ENCODE results near the gene REXO4.

REXO4 gene

DNA sequence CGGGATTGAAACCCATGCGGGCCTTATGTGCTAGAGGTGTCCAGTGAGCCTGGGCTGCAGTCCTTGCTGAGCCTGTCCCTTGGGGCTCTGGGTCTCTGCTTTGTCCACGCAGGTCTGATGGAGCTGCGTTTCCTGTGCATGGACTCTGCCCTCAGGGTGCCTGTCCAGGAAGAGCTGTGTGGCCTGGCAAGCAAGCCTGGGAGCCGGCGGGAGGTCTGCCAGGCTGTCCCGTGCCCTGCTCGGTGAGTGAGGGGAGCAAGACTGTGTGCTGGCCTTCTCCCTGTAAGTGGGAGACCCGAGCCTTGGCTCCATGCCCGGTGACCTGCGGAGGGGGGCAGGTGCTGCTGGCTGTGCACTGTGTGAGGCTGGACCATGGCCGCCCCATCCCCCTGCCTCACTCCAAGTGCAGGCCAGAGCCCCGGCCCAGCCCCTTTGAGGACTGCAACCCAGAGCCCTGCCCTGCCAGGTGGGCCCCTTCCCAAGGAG, 30.7 kb upstream of the REXO4 start:
- Histone ChIP-seq H3K27ac (ENCODE audit: low read depth, low read length) (no peak overlapping the region), H3K4me3 (ENCODE audit: low read depth, low read length) (no peak overlapping the region), H3K4me1 (ENCODE audit: control insufficient read depth, insufficient read depth, low read length) (no peaks in the 10 kb centered on the region), H3K36me3 (ENCODE audit: control insufficient read depth, insufficient read depth, low read length) (no peaks in the 10 kb centered on the region), H3K27me3 (ENCODE audit: control insufficient read depth, insufficient read depth, low read length) (no peaks in the 10 kb centered on the region), H3K9me3 (ENCODE audit: control insufficient read depth, insufficient read depth, low read length) (no peaks in the 10 kb centered on the region), H3K9ac (ENCODE audit: low read depth, low read length) (no peak overlapping the region)

DNA sequence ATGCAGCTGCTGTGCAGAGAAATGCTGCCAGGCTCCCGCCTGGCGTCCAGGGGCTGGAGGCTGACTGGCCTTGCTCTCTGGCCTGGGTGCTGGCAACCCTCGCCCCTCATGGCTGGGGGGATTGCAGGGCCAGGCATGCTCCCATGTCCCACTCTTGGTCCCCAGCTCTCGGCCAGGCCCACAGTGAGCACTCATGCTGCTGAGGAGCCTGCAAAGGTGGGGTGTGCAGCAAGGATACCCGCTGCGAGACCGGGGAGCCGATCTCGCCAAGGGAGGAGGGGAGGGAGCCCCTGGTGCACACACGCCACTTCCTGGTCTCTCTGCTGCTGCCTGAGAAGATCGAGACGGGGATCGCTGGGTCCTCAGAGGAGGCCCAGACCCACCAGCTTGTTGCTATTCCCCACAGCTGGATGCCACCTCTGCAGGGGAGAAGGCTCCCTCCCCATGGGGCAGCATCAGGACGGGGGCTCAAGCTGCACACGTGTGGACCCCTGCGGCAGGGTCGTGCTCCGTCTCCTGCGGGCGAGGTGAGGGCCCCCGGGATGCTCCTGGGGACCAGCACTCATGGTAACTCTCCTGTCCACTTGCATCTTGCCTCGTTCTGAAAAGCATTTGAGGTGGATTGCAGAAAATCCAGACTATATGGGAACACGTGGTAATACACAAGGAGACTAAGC, 27.6 kb upstream of the REXO4 start:
- no peaks in the 10 kb centered on the region for H3K27me3 ChIP-seq (ENCODE audit: control insufficient read depth, insufficient read depth, low read length)
- H3K9me3 ChIP-seq (ENCODE audit: control insufficient read depth, insufficient read depth, low read length) = no peaks in the 10 kb centered on the region
- H3K27ac ChIP-seq (ENCODE audit: low read depth, low read length) = no peak overlapping the region
- no peaks in the 10 kb centered on the region for H3K4me1 ChIP-seq (ENCODE audit: control insufficient read depth, insufficient read depth, low read length)
- H3K9ac ChIP-seq (ENCODE audit: low read depth, low read length) = no peak overlapping the region
- H3K36me3 ChIP-seq (ENCODE audit: control insufficient read depth, insufficient read depth, low read length) = no peaks in the 10 kb centered on the region
- H3K4me3 ChIP-seq (ENCODE audit: low read depth, low read length) = no peak overlapping the region

DNA sequence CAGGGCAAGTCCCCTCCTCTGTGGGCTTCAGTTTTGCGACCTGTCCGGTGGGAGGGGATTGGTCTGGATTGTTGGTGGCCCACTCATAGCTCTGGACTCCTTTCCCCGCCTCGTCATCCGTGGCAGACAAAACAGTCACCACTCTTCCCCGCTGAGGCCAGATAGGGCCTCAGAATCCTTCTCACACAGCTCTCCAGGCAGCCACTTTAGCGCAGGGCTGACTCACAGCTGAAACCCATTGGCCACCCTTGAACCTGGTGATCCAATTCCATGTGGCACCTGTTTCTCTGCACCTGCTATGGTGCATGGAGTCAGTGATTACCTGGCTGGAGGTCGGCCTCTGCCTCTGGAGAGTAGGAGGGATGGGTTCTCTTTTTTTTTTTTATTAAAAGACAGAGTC, 26.2 kb upstream of the REXO4 start:
- no peak overlapping the region for H3K27ac ChIP-seq (ENCODE audit: low read depth, low read length)
- H3K9me3 ChIP-seq (ENCODE audit: control insufficient read depth, insufficient read depth, low read length) = no peaks in the 10 kb centered on the region
- H3K27me3 ChIP-seq (ENCODE audit: control insufficient read depth, insufficient read depth, low read length) = no peaks in the 10 kb centered on the region
- no peaks in the 10 kb centered on the region for H3K4me1 ChIP-seq (ENCODE audit: control insufficient read depth, insufficient read depth, low read length)
- H3K4me3 ChIP-seq (ENCODE audit: low read depth, low read length) = no peak overlapping the region
- H3K9ac ChIP-seq (ENCODE audit: low read depth, low read length) = no peak overlapping the region
- H3K36me3 ChIP-seq (ENCODE audit: control insufficient read depth, insufficient read depth, low read length) = no peaks in the 10 kb centered on the region

DNA sequence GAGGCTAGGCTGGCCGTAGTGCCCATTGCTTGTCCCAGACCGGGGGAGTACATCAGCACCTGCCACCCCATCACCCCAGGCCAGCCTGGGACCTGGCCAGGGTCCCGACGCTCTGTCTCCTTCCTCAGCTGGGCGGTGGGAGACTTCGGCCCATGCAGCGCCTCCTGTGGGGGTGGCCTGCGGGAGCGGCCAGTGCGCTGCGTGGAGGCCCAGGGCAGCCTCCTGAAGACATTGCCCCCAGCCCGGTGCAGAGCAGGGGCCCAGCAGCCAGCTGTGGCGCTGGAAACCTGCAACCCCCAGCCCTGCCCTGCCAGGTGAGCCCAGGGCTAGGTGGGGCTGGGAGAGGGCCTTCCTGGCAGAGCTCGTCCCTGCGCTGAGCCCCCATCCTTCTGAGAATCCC, 25.4 kb upstream of the REXO4 start:
- Histone ChIP-seq H3K36me3 (ENCODE audit: control insufficient read depth, insufficient read depth, low read length) (no peaks in the 10 kb centered on the region), H3K4me3 (ENCODE audit: low read depth, low read length) (no peak overlapping the region), H3K9ac (ENCODE audit: low read depth, low read length) (no peak overlapping the region), H3K27ac (ENCODE audit: low read depth, low read length) (no peak overlapping the region), H3K9me3 (ENCODE audit: control insufficient read depth, insufficient read depth, low read length) (no peaks in the 10 kb centered on the region), H3K4me1 (ENCODE audit: control insufficient read depth, insufficient read depth, low read length) (no peaks in the 10 kb centered on the region), H3K27me3 (ENCODE audit: control insufficient read depth, insufficient read depth, low read length) (no peaks in the 10 kb centered on the region)

DNA sequence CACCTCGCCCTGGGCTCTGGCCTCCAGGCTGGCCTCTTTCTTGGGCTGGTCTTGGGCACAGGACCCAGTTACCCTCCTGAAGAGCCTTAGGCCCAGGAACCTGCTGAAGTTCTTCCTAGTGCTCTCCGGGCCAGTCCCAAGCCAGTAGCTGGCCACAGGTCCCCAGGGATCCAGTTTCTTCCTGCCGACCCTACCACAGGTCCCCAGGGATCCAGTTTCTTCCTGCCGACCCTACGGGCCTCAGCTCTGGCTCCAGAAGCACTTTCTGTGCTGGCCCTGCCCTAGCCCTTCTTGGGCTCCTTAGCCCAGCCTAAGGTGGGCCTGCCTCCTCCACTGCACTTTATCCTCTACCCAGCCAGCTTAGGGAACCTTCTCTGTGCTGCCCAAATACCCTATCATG, 23.8 kb upstream of the REXO4 start:
- Histone ChIP-seq H3K4me3 (ENCODE audit: low read depth, low read length) (no peak overlapping the region), H3K36me3 (ENCODE audit: control insufficient read depth, insufficient read depth, low read length) (no peaks in the 10 kb centered on the region), H3K27ac (ENCODE audit: low read depth, low read length) (no peak overlapping the region), H3K27me3 (ENCODE audit: control insufficient read depth, insufficient read depth, low read length) (no peaks in the 10 kb centered on the region), H3K4me1 (ENCODE audit: control insufficient read depth, insufficient read depth, low read length) (no peaks in the 10 kb centered on the region), H3K9ac (ENCODE audit: low read depth, low read length) (no peak overlapping the region), H3K9me3 (ENCODE audit: control insufficient read depth, insufficient read depth, low read length) (no peaks in the 10 kb centered on the region)

DNA sequence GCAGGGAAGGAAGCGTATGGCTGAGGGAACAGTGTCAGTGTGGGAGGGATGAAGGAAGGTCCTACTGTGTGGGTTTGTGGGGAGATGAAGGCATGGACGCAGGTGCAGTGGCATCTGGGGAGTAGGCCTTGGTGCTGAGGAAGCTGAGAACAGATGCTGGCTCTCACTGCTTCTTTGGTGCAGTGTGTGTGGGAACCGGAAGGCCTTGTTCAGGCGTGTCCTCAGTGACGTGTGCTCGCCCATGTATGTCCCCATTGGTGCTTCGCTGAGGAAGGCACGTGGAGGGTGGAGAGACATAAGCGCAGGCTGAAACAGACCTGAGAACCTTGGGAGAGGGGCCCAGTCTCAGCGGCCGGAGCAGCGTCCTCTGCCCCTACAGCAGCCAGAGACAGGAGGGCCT, 23.1 kb upstream of the REXO4 start:
- Histone ChIP-seq H3K4me3 (ENCODE audit: low read depth, low read length) (no peak overlapping the region), H3K4me1 (ENCODE audit: control insufficient read depth, insufficient read depth, low read length) (no peaks in the 10 kb centered on the region), H3K9me3 (ENCODE audit: control insufficient read depth, insufficient read depth, low read length) (no peaks in the 10 kb centered on the region), H3K27me3 (ENCODE audit: control insufficient read depth, insufficient read depth, low read length) (no peaks in the 10 kb centered on the region), H3K36me3 (ENCODE audit: control insufficient read depth, insufficient read depth, low read length) (no peaks in the 10 kb centered on the region), H3K27ac (ENCODE audit: low read depth, low read length) (no peak overlapping the region), H3K9ac (ENCODE audit: low read depth, low read length) (no peak overlapping the region)

DNA sequence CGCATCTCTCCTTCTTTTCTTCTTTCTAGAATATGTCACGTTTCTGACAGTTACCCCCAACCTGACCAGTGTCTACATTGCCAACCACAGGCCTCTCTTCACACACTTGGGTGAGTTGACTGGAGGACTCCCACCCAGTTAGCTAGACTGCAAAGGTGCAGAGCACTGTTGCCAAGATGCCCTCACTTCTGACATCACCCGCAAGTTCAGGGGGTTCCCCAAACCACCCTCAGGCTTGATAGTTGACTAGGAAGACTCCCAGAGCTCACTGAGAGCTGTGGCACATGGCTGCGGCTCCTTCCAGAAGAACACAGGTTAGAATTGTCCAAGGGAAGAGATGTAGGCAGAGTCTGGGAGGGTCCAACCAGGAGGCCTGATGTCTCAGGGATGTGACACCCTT, 21.5 kb upstream of the REXO4 start:
- no peaks in the 10 kb centered on the region for H3K27me3 ChIP-seq (ENCODE audit: control insufficient read depth, insufficient read depth, low read length)
- H3K4me1 ChIP-seq (ENCODE audit: control insufficient read depth, insufficient read depth, low read length) = no peaks in the 10 kb centered on the region

DNA sequence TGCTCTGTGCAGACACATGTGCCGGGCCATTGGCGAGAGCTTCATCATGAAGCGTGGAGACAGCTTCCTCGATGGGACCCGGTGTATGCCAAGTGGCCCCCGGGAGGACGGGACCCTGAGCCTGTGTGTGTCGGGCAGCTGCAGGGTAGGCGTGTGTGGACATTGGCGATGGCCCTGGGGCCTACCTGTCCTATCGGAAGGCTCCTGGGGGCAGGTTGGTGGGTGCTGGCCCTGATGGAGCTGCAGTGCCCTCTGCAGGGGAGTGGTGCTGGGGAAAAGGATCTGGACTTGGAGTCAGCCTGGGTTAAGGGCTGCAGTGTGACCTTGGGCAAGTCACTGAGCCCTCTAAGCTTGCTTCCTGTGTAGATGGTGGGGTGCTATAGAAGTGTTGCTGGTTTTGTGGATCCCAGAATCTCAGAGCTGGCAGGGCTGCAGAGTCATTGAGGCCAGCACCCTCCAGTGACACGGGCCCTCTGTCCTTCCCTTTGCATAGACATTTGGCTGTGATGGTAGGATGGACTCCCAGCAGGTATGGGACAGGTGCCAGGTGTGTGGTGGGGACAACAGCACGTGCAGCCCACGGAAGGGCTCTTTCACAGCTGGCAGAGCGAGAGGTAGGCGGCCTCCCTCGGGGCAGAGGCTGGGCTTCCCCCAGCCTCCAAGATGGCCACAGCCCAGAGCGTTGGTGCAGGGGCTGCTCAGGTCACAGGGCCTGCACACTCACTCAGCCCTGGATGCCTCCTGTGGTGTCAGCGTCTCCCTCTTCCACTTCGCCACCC, 20.1 kb upstream of the REXO4 start:
- H3K4me1 ChIP-seq (ENCODE audit: control insufficient read depth, insufficient read depth, low read length) = no peaks in the 10 kb centered on the region
- H3K27ac ChIP-seq (ENCODE audit: low read depth, low read length) = no peak overlapping the region

More for the DNA sequence above, 21.5 kb upstream of the REXO4 start:
- Histone ChIP-seq H3K9me3 (ENCODE audit: control insufficient read depth, insufficient read depth, low read length) (no peaks in the 10 kb centered on the region), H3K27ac (ENCODE audit: low read depth, low read length) (no peak overlapping the region), H3K36me3 (ENCODE audit: control insufficient read depth, insufficient read depth, low read length) (no peaks in the 10 kb centered on the region), H3K9ac (ENCODE audit: low read depth, low read length) (no peak overlapping the region), H3K4me3 (ENCODE audit: low read depth, low read length) (no peak overlapping the region)

DNA sequence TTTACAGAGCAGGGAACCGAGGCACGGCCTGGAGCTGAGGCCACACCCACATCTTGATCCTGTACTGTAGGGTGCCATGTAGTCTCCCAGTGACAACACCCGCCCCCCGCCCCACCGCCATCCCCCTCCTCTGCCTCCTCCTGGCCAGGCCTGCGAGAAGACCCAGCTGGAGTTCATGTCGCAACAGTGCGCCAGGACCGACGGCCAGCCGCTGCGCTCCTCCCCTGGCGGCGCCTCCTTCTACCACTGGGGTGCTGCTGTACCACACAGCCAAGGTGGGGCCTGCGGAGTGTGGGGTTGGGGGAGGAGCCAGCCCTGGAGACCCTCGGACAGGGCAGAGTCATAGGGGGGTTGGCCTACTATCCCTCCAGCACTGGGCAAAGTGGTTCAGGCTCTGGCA, 18.9 kb upstream of the REXO4 start:
- Histone ChIP-seq H3K9ac (ENCODE audit: low read depth, low read length) (no peak overlapping the region), H3K4me1 (ENCODE audit: control insufficient read depth, insufficient read depth, low read length) (no peaks in the 10 kb centered on the region), H3K9me3 (ENCODE audit: control insufficient read depth, insufficient read depth, low read length) (no peaks in the 10 kb centered on the region), H3K4me3 (ENCODE audit: low read depth, low read length) (no peak overlapping the region), H3K27ac (ENCODE audit: low read depth, low read length) (no peak overlapping the region), H3K27me3 (ENCODE audit: control insufficient read depth, insufficient read depth, low read length) (no peaks in the 10 kb centered on the region), H3K36me3 (ENCODE audit: control insufficient read depth, insufficient read depth, low read length) (no peaks in the 10 kb centered on the region)

More for the DNA sequence above, 20.1 kb upstream of the REXO4 start:
- H3K36me3 ChIP-seq (ENCODE audit: control insufficient read depth, insufficient read depth, low read length) = no peaks in the 10 kb centered on the region
- no peaks in the 10 kb centered on the region for H3K27me3 ChIP-seq (ENCODE audit: control insufficient read depth, insufficient read depth, low read length)
- H3K4me3 ChIP-seq (ENCODE audit: low read depth, low read length) = no peak overlapping the region
- no peak overlapping the region for H3K9ac ChIP-seq (ENCODE audit: low read depth, low read length)
- H3K9me3 ChIP-seq (ENCODE audit: control insufficient read depth, insufficient read depth, low read length) = no peaks in the 10 kb centered on the region

DNA sequence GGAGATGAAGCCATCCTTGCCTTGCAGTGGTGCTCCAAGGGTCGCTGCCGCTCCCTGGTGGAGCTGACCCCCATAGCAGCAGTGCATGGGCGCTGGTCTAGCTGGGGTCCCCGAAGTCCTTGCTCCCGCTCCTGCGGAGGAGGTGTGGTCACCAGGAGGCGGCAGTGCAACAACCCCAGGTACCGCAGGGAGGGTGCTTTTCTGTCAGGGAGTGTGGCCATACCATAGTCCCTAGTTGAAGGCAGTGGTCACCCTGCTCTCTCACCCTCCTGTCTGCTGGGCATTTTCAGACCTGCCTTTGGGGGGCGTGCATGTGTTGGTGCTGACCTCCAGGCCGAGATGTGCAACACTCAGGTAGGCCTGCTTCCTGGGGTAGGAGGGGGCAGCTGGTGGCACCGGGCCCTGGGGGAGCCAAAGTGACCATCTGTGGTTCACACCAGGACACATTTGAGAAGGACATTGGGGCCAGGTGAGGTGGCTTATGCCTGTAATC, 15.6 kb upstream of the REXO4 start:
- Histone ChIP-seq H3K36me3 (ENCODE audit: control insufficient read depth, insufficient read depth, low read length) (no peaks in the 10 kb centered on the region), H3K9me3 (ENCODE audit: control insufficient read depth, insufficient read depth, low read length) (no peaks in the 10 kb centered on the region), H3K4me3 (ENCODE audit: low read depth, low read length) (no peak overlapping the region), H3K9ac (ENCODE audit: low read depth, low read length) (no peak overlapping the region), H3K27ac (ENCODE audit: low read depth, low read length) (no peak overlapping the region), H3K4me1 (ENCODE audit: control insufficient read depth, insufficient read depth, low read length) (no peaks in the 10 kb centered on the region), H3K27me3 (ENCODE audit: control insufficient read depth, insufficient read depth, low read length) (peaks cover 8% of the 10 kb centered on the region)

DNA sequence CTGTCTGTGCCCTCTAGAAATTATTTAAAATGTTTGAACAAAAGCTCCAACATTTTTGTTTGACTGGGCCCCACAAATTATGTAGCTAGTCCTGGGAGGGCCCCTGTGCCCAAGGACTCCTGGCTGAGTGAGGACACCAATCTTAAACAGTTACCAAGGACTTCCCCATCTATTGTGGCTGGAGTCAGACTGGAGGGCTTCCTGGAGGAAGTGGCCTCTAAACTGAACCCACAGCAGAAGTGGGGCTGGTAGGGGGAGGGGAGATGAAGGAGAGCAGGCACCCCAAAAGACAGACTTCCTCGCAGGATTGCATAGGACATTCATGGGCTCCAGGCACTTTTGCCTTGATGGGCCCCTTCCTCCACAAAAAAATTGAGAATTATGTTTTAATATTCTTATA, 12.4 kb upstream of the REXO4 start:
- peaks cover 7% of the 10 kb centered on the region; the same call in 1 of the 2 replicates for H3K4me1 ChIP-seq (ENCODE audit: control insufficient read depth, insufficient read depth, low read length)
- peaks cover 4% of the 10 kb centered on the region; the same call in 1 of the 2 replicates for H3K36me3 ChIP-seq (ENCODE audit: control insufficient read depth, insufficient read depth, low read length)
- H3K4me3 ChIP-seq (ENCODE audit: low read depth, low read length) = peak overlapping the region; percentile 64
- no peak overlapping the region for H3K9ac ChIP-seq (ENCODE audit: low read depth, low read length)
- no peak overlapping the region for H3K27ac ChIP-seq (ENCODE audit: low read depth, low read length)
- H3K9me3 ChIP-seq (ENCODE audit: control insufficient read depth, insufficient read depth, low read length) = no peaks in the 10 kb centered on the region
- H3K27me3 ChIP-seq (ENCODE audit: control insufficient read depth, insufficient read depth, low read length) = peaks cover 12% of the 10 kb centered on the region
